ACC112 (cell line): ENCODE results near the gene OR10G4.

Experiments
- H2AFZ ChIP-seq: fragments of 200-600 bp; sonication (generic); one replicate; pipeline ENCODE4 v1.6.0; 2017; ENCODE audit warnings: antibody characterized with exemption, low read length; ENCODE audit not compliant: unreplicated experiment
- H3K27ac ChIP-seq: fragments of 200-600 bp; sonication (generic); 2 replicates; pipeline ENCODE4 v1.5.1; 2014; ENCODE audit warnings: low read depth, mild to moderate bottlenecking, antibody characterized with exemption, low read length, moderate library complexity
- H3K27me3 ChIP-seq: fragments of 200-600 bp; sonication (generic); 2 replicates; pipeline ENCODE4 v1.6.1; 2014; ENCODE audit warnings: mild to moderate bottlenecking, antibody characterized with exemption, low read length, moderate library complexity, mixed read lengths; ENCODE audit not compliant: insufficient read depth
- H3K36me3 ChIP-seq: fragments of 200-600 bp; sonication (generic); 2 replicates; pipeline ENCODE4 v1.6.1; 2016; ENCODE audit warnings: mild to moderate bottlenecking, antibody characterized with exemption, low read length, moderate library complexity, mixed read lengths; ENCODE audit not compliant: insufficient read depth
- H3K4me1 ChIP-seq: fragments of 200-600 bp; sonication (generic); one replicate; pipeline ENCODE4 v1.6.1; 2016; ENCODE audit warnings: low read length, mixed read lengths; ENCODE audit not compliant: insufficient read depth, unreplicated experiment, control insufficient read depth
- H3K4me3 ChIP-seq: fragments of 200-600 bp; sonication (generic); 2 replicates; pipeline ENCODE4 v1.5.1; 2014; ENCODE audit warnings: mild to moderate bottlenecking, low read depth, low read length
- H3K79me2 ChIP-seq: fragments of 200-600 bp; sonication (generic); one replicate; pipeline ENCODE4 v1.6.0; 2016; ENCODE audit warnings: low read length; ENCODE audit not compliant: control insufficient read depth, unreplicated experiment, insufficient read depth

Gene OR10G4

GRCh38 chr11:124041254-124041653 lies 28.5 kb downstream of the OR10G4 start, which contains the start of gene OR10G7:
TSS of gene OR10G7 (minus strand) at chr11:124041325. CDS start at chr11:124039001, 2,324 bp downstream.
- Histone ChIP-seq H3K27me3 (peaks cover 18% of the 10 kb centered on the region; the same call in 1 of the 2 replicates), H3K36me3 (no peaks in the 10 kb centered on the region), H3K4me1 (no peaks in the 10 kb centered on the region), H2AFZ (no peak within 1 kb of the TSS), H3K27ac (no peak within 1 kb of the TSS), H3K4me3 (no peak within 1 kb of the TSS), H3K79me2 (no peaks in the 10 kb centered on the region)

DNA sequence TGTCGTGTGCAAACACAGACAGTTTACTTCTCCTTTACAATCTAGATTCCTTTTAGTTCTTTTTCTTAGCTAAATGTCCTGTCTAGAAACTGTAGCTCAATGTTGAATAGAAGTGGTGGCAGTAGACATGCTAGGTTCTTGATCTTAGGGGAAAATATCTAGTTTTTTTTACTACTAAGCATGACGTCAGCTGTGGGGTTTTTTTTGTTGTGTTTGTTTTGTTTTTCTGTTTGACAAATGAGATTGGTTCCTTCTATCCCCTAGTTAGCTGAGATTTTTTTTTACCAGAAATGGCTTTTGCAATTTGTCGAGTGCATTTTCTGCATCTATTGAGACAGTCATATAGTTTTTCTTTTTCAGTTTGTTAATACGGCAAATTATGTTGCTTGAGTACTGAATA lies 30.6 kb downstream of the OR10G4 start:
- H3K27ac ChIP-seq, result no peak overlapping the region
- no peak overlapping the region for H2AFZ ChIP-seq
- no peaks in the 10 kb centered on the region for H3K79me2 ChIP-seq
- H3K4me1 ChIP-seq, result no peaks in the 10 kb centered on the region
- peaks cover 20% of the 10 kb centered on the region; the same call in 1 of the 2 replicates for H3K27me3 ChIP-seq
- no peaks in the 10 kb centered on the region for H3K36me3 ChIP-seq
- H3K4me3 ChIP-seq, result no peak overlapping the region

DNA sequence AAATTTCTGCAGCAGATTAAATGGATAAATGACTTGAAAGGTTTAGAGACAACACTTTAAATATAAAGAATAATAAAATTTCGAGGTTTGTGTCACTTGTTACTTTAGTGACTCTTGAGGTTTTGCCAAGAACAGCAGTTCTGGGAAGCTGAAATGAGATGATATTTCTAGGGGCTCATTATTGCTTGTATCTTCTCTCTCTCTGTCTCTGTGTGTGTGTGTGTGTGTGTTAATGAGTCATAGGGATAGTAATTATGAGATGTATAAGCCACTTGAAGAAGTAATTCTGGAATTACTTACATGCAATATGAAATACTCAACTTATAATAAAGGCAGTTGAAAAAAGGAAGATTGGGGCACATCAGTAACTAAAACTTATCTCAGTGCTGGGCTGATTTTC lies 38.0 kb downstream of the OR10G4 start:
- H3K79me2 ChIP-seq, result no peaks in the 10 kb centered on the region
- no peak overlapping the region for H3K27ac ChIP-seq
- no peaks in the 10 kb centered on the region for H3K4me1 ChIP-seq
- peaks cover 14% of the 10 kb centered on the region for H3K27me3 ChIP-seq
- H3K36me3 ChIP-seq, result no peaks in the 10 kb centered on the region
- H2AFZ ChIP-seq, result no peak overlapping the region
- H3K4me3 ChIP-seq, result no peak overlapping the region

DNA sequence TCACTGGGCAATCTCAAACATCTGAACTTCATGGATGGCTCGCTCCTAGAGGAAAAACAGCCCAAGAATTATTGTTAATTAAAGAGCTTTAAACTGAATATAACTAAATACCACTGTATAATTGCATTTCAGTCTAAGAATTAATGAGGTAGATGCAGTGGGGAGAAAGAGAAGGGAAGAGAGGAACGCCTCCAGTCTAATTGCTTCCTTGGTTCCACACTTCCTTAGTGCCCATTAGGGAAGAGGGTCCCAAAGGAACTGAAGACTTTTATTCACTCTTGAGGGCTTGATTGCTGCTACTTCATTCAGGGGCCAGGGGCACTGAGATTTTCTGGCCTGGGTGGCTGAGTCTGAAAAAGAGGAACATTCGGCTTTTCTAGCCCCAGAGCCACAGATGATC lies 40.2 kb downstream of the OR10G4 start:
- H3K36me3 ChIP-seq, result no peaks in the 10 kb centered on the region
- no peak overlapping the region for H2AFZ ChIP-seq
- H3K27me3 ChIP-seq, result peaks cover 13% of the 10 kb centered on the region
- no peak overlapping the region for H3K27ac ChIP-seq
- H3K79me2 ChIP-seq, result no peaks in the 10 kb centered on the region
- H3K4me1 ChIP-seq, result no peaks in the 10 kb centered on the region
- H3K4me3 ChIP-seq, result no peak overlapping the region
